Spleen (tissue), 11 donors: ENCODE data around the gene STAC. TPM values are rescaled to one million over a fixed set of nuclear protein-coding genes. Genes with fewer than 3 reads are reported as not detected.

ENCODE experiments used
- DNase-seq: peaks from one replicate; pipeline ENCODE4 v3.0.0-alpha.2; 2020
- H3K27ac ChIP-seq, 8 donors: fragments of 200-600 bp; sonication (generic) in 7 of 8; 1 replicate in 4 of 8; 2 replicates in 4 of 8; pipeline versions ENCODE4 v1.5.0 to v1.8.0; 2016 to 2021; ENCODE audit warnings: inconsistent platforms in 4 of 8, mild to moderate bottlenecking in 4 of 8, moderate library complexity in 1 of 8
- H3K27me3 ChIP-seq, 7 donors: fragments of 200-600 bp; sonication (generic) in 6 of 7; replicated peaks in 1 of 7; 1 replicate in 4 of 7; 2 replicates in 3 of 7; pipeline versions ENCODE4 v1.5.0 to v1.8.0; 2016 to 2021; ENCODE audit warnings: inconsistent platforms in 3 of 7, mild to moderate bottlenecking in 1 of 7
- H3K36me3 ChIP-seq, 6 donors: fragments of 200-600 bp; sonication (generic) in 5 of 6; 1 replicate in 4 of 6; 2 replicates in 2 of 6; pipeline versions ENCODE4 v1.5.0 to v1.8.0; 2016 to 2021; ENCODE audit warnings: inconsistent platforms in 2 of 6
- H3K4me1 ChIP-seq, 6 donors: fragments of 200-600 bp; sonication (generic) in 5 of 6; 1 replicate in 3 of 6; 2 replicates in 3 of 6; pipeline versions ENCODE4 v1.5.0 to v1.8.0; 2016 to 2021; ENCODE audit warnings: inconsistent platforms in 3 of 6
- H3K4me3 ChIP-seq, 8 donors: fragments of 200-600 bp; sonication (generic) in 7 of 8; 1 replicate in 4 of 8; 2 replicates in 4 of 8; pipeline versions ENCODE4 v1.5.0 to v1.8.0; 2016 to 2021; ENCODE audit warnings: inconsistent platforms in 4 of 8, mild to moderate bottlenecking in 4 of 8, moderate library complexity in 2 of 8
- H3K9me3 ChIP-seq, 8 donors: fragments of 200-600 bp; sonication (generic) in 7 of 8; 1 replicate in 4 of 8; 2 replicates in 4 of 8; pipeline versions ENCODE4 v1.5.0 to v1.8.0; 2016 to 2021; ENCODE audit warnings: inconsistent platforms in 4 of 8
- CTCF ChIP-seq, 11 experiments: fragments of 200-600 bp in 7 of 11; fragments of 450-650 bp in 4 of 11; sonication (generic) in 4 of 11; IDR thresholded peaks in 8 of 11; conservative IDR thresholded peaks in 3 of 11; 1 replicate in 7 of 11; 2 replicates in 4 of 11; pipeline versions ENCODE4 v1.4.0 to v1.8.0; 2016 to 2021; ENCODE audit warnings: antibody characterized with exemption in 11 of 11, inconsistent platforms in 4 of 11, mild to moderate bottlenecking in 1 of 11
- POLR2A ChIP-seq, 3 donors: fragments of 450-650 bp; IDR thresholded peaks; one replicate each; pipeline ENCODE4 v1.5.1; 2017; ENCODE audit warnings: antibody characterized with exemption in 3 of 3, mild to moderate bottlenecking in 1 of 3
- POLR2AphosphoS5 ChIP-seq, 3 donors: sonication (generic); formaldehyde crosslinking; IDR thresholded peaks; one replicate each; pipeline ENCODE4 v1.5.1; 2017; ENCODE audit warnings: antibody characterized with exemption in 3 of 3
- WGBS, 5 donors: extraction: QIAGEN DNeasy Blood & Tissue Kit in 3 of 5; methylation state at CpG; one replicate each; pipeline versions ENCODE4 v1.1.5 to v1.1.7; 2013 to 2018; 5-methylcytosine and 5-hydroxymethylcytosine counted together
- intact Hi-C: fragments of 100-400 bp; cut with DNase I; formaldehyde crosslinking; loops from one replicate; pipeline ENCODE4 v1.15.0; 2023; ENCODE audit warnings: low total_unique reads
- polyA plus RNA-seq, 3 donors: library from polyadenylated mRNA; stranded (reverse); fragments of 200-250 nt; gene quantifications; one replicate each; pipeline ENCODE4 v1.2.1, GENCODE V29; 2013
- total RNA-seq, 7 donors: library from RNA; depleted of rRNA in 3 of 7; stranded (reverse); fragments of >200 nt in 3 of 7; fragmentation: NEBNext Ultra II Directional in 4 of 7; extraction: Animal tissue kit (Norgen Biotek cat#: 25700) in 4 of 7; gene quantifications; one replicate each; pipeline versions ENCODE4 v1.1.0 to v1.2.1, GENCODE V29; 2016 to 2021
- donor health status: healthy with polysubstance abuse.
- donor health status: DM: no; HTN: no; CAD: no; lungs with moderate emphysema.
- donor health status: DM: no; HTN: no; CAD: no.
- donor health status: Bipolar disorder and iron deficiency.
- donor health status: healthy.
- donor health status: DM: no; HTN: no; CAD: no.
- donor health status: DM: yes; HTN: yes; CAD: no.

STAC gene
- total and polyA plus RNA-seq, 10 donors: 0.08 to 2.9 (median 0.60) TPM

DNA sequence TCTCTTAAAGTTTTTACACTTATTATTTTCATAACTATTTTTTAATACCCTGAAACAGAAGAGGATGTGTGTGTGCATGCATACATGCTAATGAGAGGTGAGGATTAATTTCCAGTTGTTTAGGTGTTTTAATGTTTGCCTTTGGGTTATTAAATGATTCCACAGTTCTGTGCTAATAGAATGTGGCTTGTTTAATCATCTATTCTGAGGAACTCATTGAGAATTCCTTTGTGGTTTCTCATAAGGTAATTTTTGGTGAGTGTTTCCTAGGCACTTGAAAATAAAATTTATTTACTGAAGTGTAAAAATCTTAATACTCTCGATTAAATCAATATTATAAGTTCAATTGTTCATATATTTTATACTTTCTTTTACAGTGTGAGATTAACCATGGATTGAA, 38.0 kb downstream of the STAC start:
- Histone ChIP-seq H3K27ac (no peak overlapping the region), H3K9me3 (peaks cover 0 to 20% (median 12%) of the 10 kb centered on the region in 8 donors), H3K36me3 (no peaks in the 10 kb centered on the region), H3K27me3 (no peaks in the 10 kb centered on the region), H3K4me1 (no peaks in the 10 kb centered on the region), H3K4me3 (no peak overlapping the region)
- no peak for DNase-seq
- TF ChIP-seq POLR2A (IDR thresholded peaks at IDR 0.05) (no peak), POLR2AphosphoS5 (IDR thresholded peaks at IDR 0.05) (no peak), CTCF (IDR thresholded peaks at IDR 0.05 in 8 of 11, conservative IDR thresholded peaks at IDR 0.05 in 3 of 11) (no peak)
- 82 to 92% (median 89%) methylated on average over 1 of the region's 1 CpG for WGBS, 5 donors
- intact Hi-C loops: no loop called here

DNA sequence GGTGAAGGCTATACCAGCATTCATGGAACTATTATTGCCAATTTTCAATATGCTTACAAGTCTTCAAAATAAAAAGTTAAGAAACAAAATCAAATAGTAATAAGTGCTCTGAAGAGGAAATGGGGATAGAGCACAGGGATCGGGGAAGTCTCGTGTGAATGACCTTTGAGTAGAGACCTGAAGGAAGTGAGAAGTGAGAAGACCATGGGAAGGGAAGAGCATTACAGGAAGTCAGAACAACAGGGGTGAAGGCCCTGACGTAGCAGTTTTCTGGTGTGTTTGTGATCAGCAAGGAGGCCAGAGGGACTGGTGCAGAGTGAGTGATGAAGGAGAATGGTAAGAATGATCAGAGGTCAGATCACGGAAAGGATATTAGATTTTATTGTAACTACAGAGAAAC, 48.1 kb downstream of the STAC start:
- no peaks in the 10 kb centered on the region for H3K9me3 ChIP-seq
- TF ChIP-seq CTCF (IDR thresholded peaks at IDR 0.05 in 8 of 11, conservative IDR thresholded peaks at IDR 0.05 in 3 of 11) (no peak), POLR2A (IDR thresholded peaks at IDR 0.05) (no peak), POLR2AphosphoS5 (IDR thresholded peaks at IDR 0.05) (no peak)
- no peaks in the 10 kb centered on the region for H3K27me3 ChIP-seq
- no peaks in the 10 kb centered on the region for H3K36me3 ChIP-seq
- no peaks in the 10 kb centered on the region for H3K4me1 ChIP-seq
- no peak overlapping the region for H3K27ac ChIP-seq
- DNase-seq: no peak
- no peak overlapping the region for H3K4me3 ChIP-seq
- 49 to 59% (median 55%) methylated on average over 4 of the region's 4 CpGs for WGBS, 5 donors
- intact Hi-C loops: no loop called here

GRCh38 chr3:36429986-36430485, 49.7 kb downstream of the STAC start:
- Histone ChIP-seq H3K9me3 (no peaks in the 10 kb centered on the region), H3K4me3 (no peak overlapping the region), H3K36me3 (no peaks in the 10 kb centered on the region), H3K27me3 (no peaks in the 10 kb centered on the region), H3K27ac (no peak overlapping the region), H3K4me1 (no peaks in the 10 kb centered on the region)
- no peak for DNase-seq
- intact Hi-C loops: no loop called here
- WGBS, 5 donors: 91 to 97% (median 96%) methylated on average over 3 of the region's 3 CpGs
- TF ChIP-seq POLR2A (IDR thresholded peaks at IDR 0.05): no peak
- no peak for TF ChIP-seq POLR2AphosphoS5 (IDR thresholded peaks at IDR 0.05)
- TF ChIP-seq CTCF (IDR thresholded peaks at IDR 0.05 in 8 of 11, conservative IDR thresholded peaks at IDR 0.05 in 3 of 11): no peak

DNA sequence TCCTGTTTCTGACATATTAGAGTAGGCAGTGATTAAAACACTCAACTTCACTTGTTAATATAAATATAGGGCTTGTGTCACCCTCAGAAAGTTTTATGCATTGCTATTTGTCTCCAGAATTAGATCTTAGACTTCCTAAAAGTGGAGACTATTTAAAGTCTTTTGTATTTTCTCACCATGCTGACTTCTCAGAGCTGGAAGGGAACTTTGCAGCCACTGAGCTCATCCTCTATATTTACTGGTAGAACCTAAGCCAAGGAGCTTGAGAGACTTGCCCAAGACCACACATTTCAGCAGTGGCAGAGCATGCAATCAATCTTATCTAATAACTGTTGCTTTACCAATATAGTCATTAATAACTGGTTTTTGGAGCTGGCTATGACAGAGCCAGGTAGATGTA, 53.2 kb downstream of the STAC start:
- Histone ChIP-seq H3K27me3 (no peaks in the 10 kb centered on the region), H3K27ac (no peak overlapping the region), H3K4me1 (no peaks in the 10 kb centered on the region), H3K36me3 (no peaks in the 10 kb centered on the region), H3K9me3 (no peaks in the 10 kb centered on the region), H3K4me3 (no peak overlapping the region)
- no peak for TF ChIP-seq CTCF (IDR thresholded peaks at IDR 0.05 in 8 of 11, conservative IDR thresholded peaks at IDR 0.05 in 3 of 11)
- TF ChIP-seq POLR2A (IDR thresholded peaks at IDR 0.05): no peak
- no peak for TF ChIP-seq POLR2AphosphoS5 (IDR thresholded peaks at IDR 0.05)
- intact Hi-C loops: no loop called here
- DNase-seq: no peak
